WTC11 (cell line): ENCODE data around the gene ZNHIT1.

Experiments used
- GABPB1 ChIP-seq: sonication (generic); formaldehyde crosslinking; IDR thresholded peaks from 2 replicates; pipeline ENCODE4 v1.8.1; 2023; ENCODE audit warnings: mild to moderate bottlenecking, missing genetic modification reagents
- GTF2I ChIP-seq: fragments of 250-450 bp; sonication (Bioruptor Pico); conservative IDR thresholded peaks from 2 replicates; pipeline ENCODE4 v1.4.0; 2021; ENCODE audit warnings: mild to moderate bottlenecking
- NFATC4 ChIP-seq: fragments of 250-450 bp; sonication (Bioruptor Pico); IDR thresholded peaks from 2 replicates; pipeline ENCODE4 v1.9.0; 2021; ENCODE audit warnings: mild to moderate bottlenecking
- NR2C2 ChIP-seq: sonication (generic); formaldehyde crosslinking; IDR thresholded peaks from 2 replicates; pipeline ENCODE4 v1.8.0; 2022; ENCODE audit warnings: mild to moderate bottlenecking, missing genetic modification reagents
- TCF7 ChIP-seq: sonication (generic); formaldehyde crosslinking; IDR thresholded peaks from 2 replicates; pipeline ENCODE4 v1.8.0; 2022; ENCODE audit warnings: mild to moderate bottlenecking, low read depth, missing genetic modification reagents, moderate library complexity
- TF ChIP-seq, protein P1 (sequence below): fragments of 200-600 bp; IDR thresholded peaks from 2 replicates; pipeline ENCODE4 v1.8.0; 2022; ENCODE audit warnings: antibody characterized with exemption
- TF ChIP-seq, protein P2 (sequence below): sonication (generic); formaldehyde crosslinking; conservative IDR thresholded peaks from 2 replicates; pipeline ENCODE4 v1.8.1; 2022; ENCODE audit warnings: mild to moderate bottlenecking, missing genetic modification reagents

DNA sequence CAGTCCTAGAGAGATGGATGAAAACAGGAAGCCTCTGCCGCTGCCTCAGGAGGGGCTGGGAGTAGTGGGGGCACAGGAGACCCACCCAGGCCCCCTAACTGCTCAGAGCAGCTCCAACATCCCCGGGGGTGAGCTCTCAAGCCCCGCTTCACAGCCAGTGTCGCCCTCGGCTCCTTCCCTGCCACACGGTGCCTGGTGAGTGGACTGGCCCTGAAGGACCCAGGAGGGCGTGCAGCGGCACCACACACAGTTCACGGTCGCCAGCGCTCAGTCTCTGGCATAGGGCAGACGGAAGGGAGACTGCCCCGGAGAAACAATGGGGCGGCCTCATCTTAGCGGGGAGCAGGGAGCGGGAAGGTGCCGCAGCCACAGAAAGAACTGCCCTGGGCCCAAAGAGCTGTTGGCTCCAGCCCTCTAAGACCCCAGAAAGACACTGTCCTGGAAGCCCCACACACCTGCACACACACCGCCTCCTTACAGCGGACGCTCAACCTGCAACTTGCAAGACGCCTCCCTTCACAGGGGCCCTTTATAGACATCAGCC lies 18.4 kb downstream of the ZNHIT1 start:
- TF ChIP-seq GTF2I (CRISPR knock-in tag) (no peak), GABPB1 (no peak), NFATC4 (CRISPR knock-in tag) (no peak), TCF7 (CRISPR knock-in tag) (no peak), NR2C2 (no peak)
- TF ChIP-seq, protein P1, sequence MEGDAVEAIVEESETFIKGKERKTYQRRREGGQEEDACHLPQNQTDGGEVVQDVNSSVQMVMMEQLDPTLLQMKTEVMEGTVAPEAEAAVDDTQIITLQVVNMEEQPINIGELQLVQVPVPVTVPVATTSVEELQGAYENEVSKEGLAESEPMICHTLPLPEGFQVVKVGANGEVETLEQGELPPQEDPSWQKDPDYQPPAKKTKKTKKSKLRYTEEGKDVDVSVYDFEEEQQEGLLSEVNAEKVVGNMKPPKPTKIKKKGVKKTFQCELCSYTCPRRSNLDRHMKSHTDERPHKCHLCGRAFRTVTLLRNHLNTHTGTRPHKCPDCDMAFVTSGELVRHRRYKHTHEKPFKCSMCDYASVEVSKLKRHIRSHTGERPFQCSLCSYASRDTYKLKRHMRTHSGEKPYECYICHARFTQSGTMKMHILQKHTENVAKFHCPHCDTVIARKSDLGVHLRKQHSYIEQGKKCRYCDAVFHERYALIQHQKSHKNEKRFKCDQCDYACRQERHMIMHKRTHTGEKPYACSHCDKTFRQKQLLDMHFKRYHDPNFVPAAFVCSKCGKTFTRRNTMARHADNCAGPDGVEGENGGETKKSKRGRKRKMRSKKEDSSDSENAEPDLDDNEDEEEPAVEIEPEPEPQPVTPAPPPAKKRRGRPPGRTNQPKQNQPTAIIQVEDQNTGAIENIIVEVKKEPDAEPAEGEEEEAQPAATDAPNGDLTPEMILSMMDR, result no peak
- TF ChIP-seq, protein P2, sequence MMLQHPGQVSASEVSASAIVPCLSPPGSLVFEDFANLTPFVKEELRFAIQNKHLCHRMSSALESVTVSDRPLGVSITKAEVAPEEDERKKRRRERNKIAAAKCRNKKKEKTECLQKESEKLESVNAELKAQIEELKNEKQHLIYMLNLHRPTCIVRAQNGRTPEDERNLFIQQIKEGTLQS (CRISPR knock-in tag), result no peak
